CD4-positive, alpha-beta T cell (primary cell): ENCODE results near the gene TDRD6. TPM values are rescaled to one million over a fixed set of nuclear protein-coding genes. Genes with fewer than 3 reads are reported as not detected.
"Not testable (repeated sequence)": the region's sequence is repeated elsewhere in the genome, so short reads cannot be mapped to it uniquely, and the experiment has no call there.

ENCODE experiments used
- ATAC-seq: fragments of 200-7000 bp; cut with Tn5 transposase; one replicate; pipeline ENCODE4 v1.10.0; 2022; ENCODE audit warnings: mild to moderate bottlenecking; ENCODE audit not compliant: poor library complexity
- CTCF ChIA-PET: fragments of 350-600 bp; sonication (Branson Sonifier 250); formaldehyde crosslinking; loops from one replicate; lab custom pipeline; 2021; ENCODE audit warnings: antibody characterized with exemption, inconsistent platforms; lab: Charles Lee
- POLR2A ChIA-PET: fragments of 350-600 bp; sonication (Branson Sonifier 250); formaldehyde crosslinking; loops from one replicate; lab custom pipeline; 2021; ENCODE audit warnings: antibody characterized with exemption, inconsistent platforms; lab: Charles Lee
- DNase-seq, 14 experiments: peaks; one replicate each; pipeline ENCODE4 v3.0.0-alpha.2; 2013 to 2020; ENCODE audit warnings: mixed read lengths in 2 of 14
- H3K27ac ChIP-seq, 2 donors: one replicate each; pipeline versions ENCODE4 v1.5.1 to v1.7.0; 2013; ENCODE audit warnings: low read length in 2 of 2, low read depth in 1 of 2, mild to moderate bottlenecking in 1 of 2
- H3K27me3 ChIP-seq, 2 experiments: 1 replicate in 1 of 2; 2 replicates in 1 of 2; pipeline versions ENCODE4 v1.6.1 to v1.7.0; 2013; ENCODE audit warnings: low read length in 2 of 2, control low read depth in 1 of 2, mild to moderate bottlenecking in 1 of 2, moderate library complexity in 1 of 2; ENCODE audit not compliant: insufficient read depth in 2 of 2, control insufficient read depth in 1 of 2
- H3K36me3 ChIP-seq: one replicate; pipeline ENCODE4 v1.6.1; 2013; ENCODE audit warnings: low read length, control low read depth; ENCODE audit not compliant: insufficient read depth
- H3K4me1 ChIP-seq: one replicate; pipeline ENCODE4 v1.6.1; 2013; ENCODE audit warnings: low read length, control low read depth; ENCODE audit not compliant: insufficient read depth
- H3K4me3 ChIP-seq: one replicate; pipeline ENCODE4 v1.5.1; 2013; ENCODE audit warnings: mild to moderate bottlenecking, low read length, moderate library complexity
- H3K9me3 ChIP-seq, 2 experiments: 1 replicate in 1 of 2; 2 replicates in 1 of 2; pipeline versions ENCODE4 v1.6.1 to v1.7.0; 2013; ENCODE audit warnings: low read length in 2 of 2, mild to moderate bottlenecking in 2 of 2, control low read depth in 1 of 2, moderate library complexity in 1 of 2; ENCODE audit not compliant: control insufficient read depth in 1 of 2, insufficient read depth in 1 of 2
- H3K27ac Mint-ChIP-seq: one replicate; pipeline ENCODE4 v1.8.0; 2020; ENCODE audit warnings: mixed read lengths
- H3K27me3 Mint-ChIP-seq: one replicate; pipeline ENCODE4 v1.8.0; 2021; ENCODE audit warnings: mixed read lengths
- H3K36me3 Mint-ChIP-seq: one replicate; pipeline ENCODE4 v1.8.0; 2021; ENCODE audit warnings: low read depth, mixed read lengths
- H3K4me1 Mint-ChIP-seq: one replicate; pipeline ENCODE4 v1.8.0; 2021; ENCODE audit warnings: low read depth, mixed read lengths
- H3K4me3 Mint-ChIP-seq: one replicate; pipeline ENCODE4 v1.8.0; 2020; ENCODE audit warnings: mild to moderate bottlenecking, mixed read lengths
- H3K9me3 Mint-ChIP-seq: one replicate; pipeline ENCODE4 v1.8.0; 2020; ENCODE audit warnings: mixed read lengths
- CTCF ChIP-seq: fragments of 200-600 bp; IDR thresholded peaks from one replicate; pipeline ENCODE4 v1.8.0; 2022; ENCODE audit warnings: antibody characterized with exemption, mild to moderate bottlenecking
- intact Hi-C, 2 experiments: fragments of 100-400 bp; cut with DNase I in 1 of 2; cut with micrococcal nuclease in 1 of 2; formaldehyde crosslinking; loops; one replicate each; pipeline versions ENCODE4 v1.15.1 to v1.9.0; 2023 to 2025; cut with DNase I, micrococcal nuclease
- total RNA-seq, 174 experiments: library from RNA in 2 of 174; stranded (reverse) in 2 of 174; gene quantifications; one replicate each; pipeline ENCODE4 v1.2.3 and lab custom pipeline; 2021 to 2026

The TDRD6 gene
- total RNA-seq, 2 experiments from 2014 or later = not detected

DNA sequence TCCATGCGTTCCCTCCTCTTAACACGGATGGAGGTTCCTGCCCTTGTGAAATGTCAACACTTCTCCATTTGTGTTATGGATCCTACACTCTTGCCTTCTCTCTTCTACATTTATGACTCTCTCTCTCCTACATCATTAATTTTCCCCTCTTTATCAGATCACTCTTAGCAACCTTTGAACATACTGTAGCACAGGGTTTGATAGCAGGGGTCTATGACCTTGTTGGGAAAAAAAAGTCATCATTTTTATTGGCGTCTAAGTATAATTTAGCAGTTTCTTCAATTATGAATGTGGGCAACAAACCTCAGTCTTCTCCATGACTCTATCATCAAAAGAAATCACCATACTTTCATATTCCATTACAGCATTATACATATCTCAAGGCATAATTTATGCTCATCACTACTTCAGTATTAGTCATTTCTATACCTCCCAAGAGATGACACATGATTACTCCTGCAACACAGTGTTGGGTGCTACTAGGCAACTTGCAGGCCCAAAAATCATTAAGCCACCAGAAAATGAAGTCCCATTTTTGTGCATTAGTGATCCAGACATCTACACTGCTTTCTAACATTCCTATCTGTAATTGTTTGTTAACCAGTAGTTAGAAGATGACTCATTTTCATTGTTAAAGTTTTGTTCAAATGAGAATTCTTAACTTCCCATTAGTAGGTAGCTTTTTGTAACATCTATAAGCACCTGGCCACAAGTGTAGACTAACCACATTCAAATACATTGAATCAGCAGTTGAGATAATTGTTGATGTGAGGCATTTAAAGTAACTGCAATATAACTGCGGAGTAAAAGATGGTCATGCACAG lies 44.5 kb upstream of the TDRD6 start:
- H3K27ac Mint-ChIP-seq = no peak overlapping the region
- H3K36me3 Mint-ChIP-seq = no peaks in the 10 kb centered on the region
- H3K9me3 Mint-ChIP-seq = no peaks in the 10 kb centered on the region
- H3K4me1 ChIP-seq = no peaks in the 10 kb centered on the region
- no peak overlapping the region for H3K27ac ChIP-seq
- H3K4me3 ChIP-seq = no peak overlapping the region
- TF ChIP-seq CTCF = no peak
- H3K27me3 Mint-ChIP-seq = peaks cover 19% of the 10 kb centered on the region
- H3K9me3 ChIP-seq = no peaks in the 10 kb centered on the region
- ATAC-seq (no peak), DNase-seq (no peak)
- ChIA-PET CTCF (no interaction called here), POLR2A (no interaction called here)
- H3K36me3 ChIP-seq = no peaks in the 10 kb centered on the region
- H3K27me3 ChIP-seq = no peaks in the 10 kb centered on the region
- H3K4me3 Mint-ChIP-seq = no peak overlapping the region
- intact Hi-C loops = no loop called here
- H3K4me1 Mint-ChIP-seq = no peaks in the 10 kb centered on the region

- ChIA-PET POLR2A (no interaction called here), CTCF (no interaction called here)
- DNase-seq (no peak), ATAC-seq (no peak)
- Histone ChIP-seq H3K36me3 (no peaks in the 10 kb centered on the region), H3K9me3 (no peaks in the 10 kb centered on the region), H3K27me3 (no peaks in the 10 kb centered on the region), H3K4me3 (no peak overlapping the region), H3K27ac (no peak overlapping the region), H3K4me1 (no peaks in the 10 kb centered on the region)
- H3K4me3 Mint-ChIP-seq = no peak overlapping the region
- no peaks in the 10 kb centered on the region for H3K9me3 Mint-ChIP-seq
- TF ChIP-seq CTCF = no peak
- H3K4me1 Mint-ChIP-seq = no peaks in the 10 kb centered on the region
- H3K36me3 Mint-ChIP-seq = no peaks in the 10 kb centered on the region
- H3K27me3 Mint-ChIP-seq = peaks cover 18% of the 10 kb centered on the region
- no peak overlapping the region for H3K27ac Mint-ChIP-seq
- intact Hi-C loops = no loop called here
These were observed 42.4 kb upstream of the TDRD6 start for GRCh38 chr6:46645265-46645664.

- CTCF ChIA-PET = not testable (repeated sequence)
These were observed 39.6 kb upstream of the TDRD6 start for GRCh38 chr6:46648108-46648507.

More at GRCh38 chr6:46648108-46648507, 39.6 kb upstream of the TDRD6 start:
- ATAC-seq, H3K4me1 ChIP-seq, H3K4me3 Mint-ChIP-seq, DNase-seq, H3K9me3 Mint-ChIP-seq, intact Hi-C loops, H3K27ac ChIP-seq, H3K36me3 Mint-ChIP-seq, H3K36me3 ChIP-seq, H3K4me3 ChIP-seq, POLR2A ChIA-PET, H3K27ac Mint-ChIP-seq, H3K9me3 ChIP-seq: not testable (repeated sequence)
- H3K4me1 Mint-ChIP-seq = peaks cover 11% of the 10 kb centered on the region
- peaks cover 7 to 18% of the 10 kb centered on the region in 2 experiments for H3K27me3 ChIP-seq
- H3K27me3 Mint-ChIP-seq = peaks cover 40% of the 10 kb centered on the region
